KOPT-K1 (cell line): ENCODE results near the gene GNG14.
"Not testable (repeated sequence)": the region's sequence is repeated elsewhere in the genome, so short reads cannot be mapped to it uniquely, and the experiment has no call there.

ENCODE experiments used
- H3K27ac ChIP-seq: fragments of 200-600 bp; sonication (generic); 2 replicates; pipeline ENCODE4 v1.5.1; 2016; ENCODE audit warnings: antibody characterized with exemption, mild to moderate bottlenecking, low read depth, low read length; ENCODE audit not compliant: poor library complexity, severe bottlenecking
- H3K36me3 ChIP-seq: fragments of 200-600 bp; sonication (generic); 2 replicates; pipeline ENCODE4 v1.5.1; 2017; ENCODE audit warnings: antibody characterized with exemption, mild to moderate bottlenecking, low read length, moderate library complexity; ENCODE audit not compliant: insufficient read depth
- H3K9me3 ChIP-seq: fragments of 200-600 bp; sonication (generic); 2 replicates; pipeline ENCODE4 v1.5.1; 2017; ENCODE audit warnings: antibody characterized with exemption, low read length, mild to moderate bottlenecking; ENCODE audit not compliant: insufficient read depth, poor library complexity, severe bottlenecking

Gene GNG14

GRCh38 chr19:12676384-12676792 lies 11.4 kb upstream of the GNG14 start:
- Histone ChIP-seq H3K36me3 (peaks cover 87% of the 10 kb centered on the region), H3K9me3 (no peaks in the 10 kb centered on the region), H3K27ac (no peak overlapping the region)

- peaks cover 84% of the 10 kb centered on the region for H3K36me3 ChIP-seq
- H3K9me3 ChIP-seq = no peaks in the 10 kb centered on the region
- H3K27ac ChIP-seq = no peak overlapping the region
These were observed 10.9 kb upstream of the GNG14 start for GRCh38 chr19:12676928-12677327.

GRCh38 chr19:12678039-12678438 lies 9.8 kb upstream of the GNG14 start:
- H3K9me3 ChIP-seq, H3K27ac ChIP-seq: not testable (repeated sequence)
- H3K36me3 ChIP-seq = peaks cover 73% of the 10 kb centered on the region

- peaks cover 53% of the 10 kb centered on the region for H3K36me3 ChIP-seq
- no peaks in the 10 kb centered on the region for H3K9me3 ChIP-seq
- H3K27ac ChIP-seq = no peak overlapping the region
These were observed 7.8 kb upstream of the GNG14 start for GRCh38 chr19:12680034-12680433.

- no peaks in the 10 kb centered on the region for H3K9me3 ChIP-seq
- peaks cover 40% of the 10 kb centered on the region for H3K36me3 ChIP-seq
- peak within 1 kb of the TSS; percentile 98 for H3K27ac ChIP-seq
These were observed 6.5 kb upstream of the GNG14 start, which contains the start of gene DHPS for GRCh38 chr19:12681074-12681987. DHPS (minus strand) TSS chr19:12681880; CDS start chr19:12681766, 114 bp downstream.

- Histone ChIP-seq H3K27ac (no peak overlapping the region), H3K36me3 (peaks cover 4% of the 10 kb centered on the region; the same call in 1 of the 2 replicates), H3K9me3 (no peaks in the 10 kb centered on the region)
These were observed 2.0 kb upstream of the GNG14 start for GRCh38 chr19:12685831-12686230.

GRCh38 chr19:12689012-12689411 lies 1.2 kb downstream of the GNG14 start:
- no peaks in the 10 kb centered on the region for H3K9me3 ChIP-seq
- H3K27ac ChIP-seq = no peak overlapping the region
- peaks cover 4% of the 10 kb centered on the region; the same call in 1 of the 2 replicates for H3K36me3 ChIP-seq

GRCh38 chr19:12689581-12690216 lies 1.9 kb downstream of the GNG14 start:
- Histone ChIP-seq H3K36me3 (peaks cover 4% of the 10 kb centered on the region; the same call in 1 of the 2 replicates), H3K9me3 (no peaks in the 10 kb centered on the region), H3K27ac (no peak overlapping the region)

- peaks cover 7% of the 10 kb centered on the region for H3K36me3 ChIP-seq
- H3K27ac ChIP-seq = no peak overlapping the region
- H3K9me3 ChIP-seq = no peaks in the 10 kb centered on the region
These were observed 5.2 kb downstream of the GNG14 start for GRCh38 chr19:12692960-12693359.

- peaks cover 19% of the 10 kb centered on the region for H3K36me3 ChIP-seq
- no peaks in the 10 kb centered on the region for H3K9me3 ChIP-seq
These were observed 6.8 kb downstream of the GNG14 start for GRCh38 chr19:12694641-12695040.

GRCh38 chr19:12695096-12695495 lies 7.3 kb downstream of the GNG14 start:
- Histone ChIP-seq H3K27ac (no peak overlapping the region), H3K9me3 (no peaks in the 10 kb centered on the region), H3K36me3 (peaks cover 23% of the 10 kb centered on the region)

More at GRCh38 chr19:12694641-12695040, 6.8 kb downstream of the GNG14 start:
- H3K27ac ChIP-seq = no peak overlapping the region

GRCh38 chr19:12695514-12695913 lies 7.7 kb downstream of the GNG14 start:
- no peak overlapping the region for H3K27ac ChIP-seq
- H3K9me3 ChIP-seq = no peaks in the 10 kb centered on the region
- H3K36me3 ChIP-seq = peaks cover 27% of the 10 kb centered on the region

- Histone ChIP-seq H3K27ac (peak overlapping the region; percentile 68), H3K36me3 (peaks cover 31% of the 10 kb centered on the region), H3K9me3 (no peaks in the 10 kb centered on the region)
These were observed 8.2 kb downstream of the GNG14 start for GRCh38 chr19:12695997-12696365.

GRCh38 chr19:12696366-12697335 lies 8.9 kb downstream of the GNG14 start, which contains the start of gene FBXW9:
FBXW9 (minus strand) TSS chr19:12696631; CDS start chr19:12696581, 50 bp downstream.
- H3K9me3 ChIP-seq = no peaks in the 10 kb centered on the region
- H3K36me3 ChIP-seq = peaks cover 38% of the 10 kb centered on the region
- H3K27ac ChIP-seq = peak within 1 kb of the TSS; percentile 68
